WTC11 (cell line): Measurements from ENCODE around the gene AMACR. TPM values are rescaled to one million over a fixed set of nuclear protein-coding genes. Genes with fewer than 3 reads are reported as not detected.
"Not testable (repeated sequence)": the region's sequence is repeated elsewhere in the genome, so short reads cannot be mapped to it uniquely, and the experiment has no call there.

ENCODE experiments used
- ATAC-seq: fragments of 200-7000 bp; cut with Tn5 transposase; 2 replicates; pipeline ENCODE4 v1.10.0; 2021; ENCODE audit warnings: mild to moderate bottlenecking, moderate library complexity
- CTCF ChIA-PET: fragments of 300-600 bp; sonication (Branson Sonifier 250); formaldehyde crosslinking; loops from one replicate; lab custom pipeline; 2021; ENCODE audit warnings: antibody characterized with exemption; lab: Charles Lee
- POLR2A ChIA-PET: fragments of 350-600 bp; sonication (Branson Sonifier 250); formaldehyde crosslinking; loops from one replicate; lab custom pipeline; 2021; ENCODE audit warnings: antibody characterized with exemption; lab: Charles Lee
- DNase-seq: peaks from one replicate; pipeline ENCODE4 v3.0.0; 2021; ENCODE audit warnings: low spot score
- H3K27ac Mint-ChIP-seq: 2 replicates; pipeline ENCODE4 v1.8.0; 2021; ENCODE audit warnings: mixed read lengths
- H3K27me3 Mint-ChIP-seq: 2 replicates; pipeline ENCODE4 v1.8.0; 2021; ENCODE audit warnings: low read depth, mild to moderate bottlenecking, moderate library complexity, mixed read lengths
- H3K36me3 Mint-ChIP-seq: 2 replicates; pipeline ENCODE4 v1.8.0; 2021; ENCODE audit warnings: mixed read lengths
- H3K4me1 Mint-ChIP-seq: 2 replicates; pipeline ENCODE4 v1.8.0; 2022; ENCODE audit warnings: mixed read lengths
- H3K4me3 Mint-ChIP-seq: 2 replicates; pipeline ENCODE4 v1.8.0; 2021; ENCODE audit warnings: mild to moderate bottlenecking, moderate library complexity, mixed read lengths
- H3K9me3 Mint-ChIP-seq: 2 replicates; pipeline ENCODE4 v1.8.0; 2021; ENCODE audit warnings: mixed read lengths
- GTF2I ChIP-seq: fragments of 250-450 bp; sonication (Bioruptor Pico); conservative IDR thresholded peaks from 2 replicates; pipeline ENCODE4 v1.4.0; 2021; ENCODE audit warnings: mild to moderate bottlenecking
- KAT7 ChIP-seq: sonication (generic); formaldehyde crosslinking; IDR thresholded peaks from 2 replicates; pipeline ENCODE4 v1.8.1; 2023; ENCODE audit warnings: missing genetic modification reagents, mild to moderate bottlenecking, borderline replicate concordance
- NFE2L1 ChIP-seq: sonication (generic); formaldehyde crosslinking; IDR thresholded peaks from 2 replicates; pipeline ENCODE4 v1.8.1; 2023; ENCODE audit warnings: missing genetic modification reagents
- NR2C2 ChIP-seq: sonication (generic); formaldehyde crosslinking; IDR thresholded peaks from 2 replicates; pipeline ENCODE4 v1.8.0; 2022; ENCODE audit warnings: mild to moderate bottlenecking, missing genetic modification reagents
- NR3C1 ChIP-seq: sonication (generic); formaldehyde crosslinking; conservative IDR thresholded peaks from 2 replicates; pipeline ENCODE4 v1.8.1; 2023; ENCODE audit warnings: low read depth, mild to moderate bottlenecking, missing genetic modification reagents
- PREB ChIP-seq: sonication (generic); formaldehyde crosslinking; IDR thresholded peaks from 2 replicates; pipeline ENCODE4 v1.8.1; 2022; ENCODE audit warnings: mild to moderate bottlenecking, missing genetic modification reagents, moderate library complexity, borderline replicate concordance
- RORB ChIP-seq: fragments of 250-450 bp; sonication (Bioruptor Pico); IDR thresholded peaks from 2 replicates; pipeline ENCODE4 v1.9.0; 2021; ENCODE audit warnings: mild to moderate bottlenecking
- SOX15 ChIP-seq: fragments of 250-450 bp; sonication (Bioruptor Pico); IDR thresholded peaks from 2 replicates; pipeline ENCODE4 v1.9.0; 2021; ENCODE audit warnings: mild to moderate bottlenecking
- SP1 ChIP-seq: sonication (generic); formaldehyde crosslinking; conservative IDR thresholded peaks from 2 replicates; pipeline ENCODE4 v1.8.1; 2022; ENCODE audit warnings: missing genetic modification reagents
- TP53 ChIP-seq: sonication (generic); formaldehyde crosslinking; IDR thresholded peaks from 2 replicates; pipeline ENCODE4 v1.8.1; 2023; ENCODE audit warnings: mild to moderate bottlenecking, missing genetic modification reagents
- ZMAT4 ChIP-seq: fragments of 250-450 bp; sonication (Bioruptor Pico); IDR thresholded peaks from 2 replicates; pipeline ENCODE4 v1.9.0; 2021; ENCODE audit warnings: mild to moderate bottlenecking
- ZNF281 ChIP-seq: sonication (generic); formaldehyde crosslinking; IDR thresholded peaks from 2 replicates; pipeline ENCODE4 v1.8.0; 2023; ENCODE audit warnings: mild to moderate bottlenecking, missing genetic modification reagents
- ZNF423 ChIP-seq: fragments of 250-450 bp; sonication (Bioruptor Pico); IDR thresholded peaks from 2 replicates; pipeline ENCODE4 v2.1.2; 2022; ENCODE audit warnings: mild to moderate bottlenecking, moderate library complexity
- ZNF512 ChIP-seq: sonication (generic); formaldehyde crosslinking; IDR thresholded peaks from 2 replicates; pipeline ENCODE4 v1.8.1; 2022; ENCODE audit warnings: missing genetic modification reagents, borderline replicate concordance
- ZSCAN18 ChIP-seq: fragments of 250-450 bp; sonication (Bioruptor Pico); IDR thresholded peaks from 2 replicates; pipeline ENCODE4 v2.1.2; 2022; ENCODE audit warnings: mild to moderate bottlenecking, moderate library complexity
- total RNA-seq: library from RNA; stranded (reverse); gene quantifications from 3 replicates; pipeline ENCODE4 v1.2.3, GENCODE V29; 2021

AMACR gene
- total RNA-seq, 1 experiment from 2014 or later = 11.9 TPM

- CTCF ChIA-PET, H3K27ac Mint-ChIP-seq: not testable (repeated sequence)
Observed at GRCh38 chr5:34010146-34010545, 2.3 kb upstream of the AMACR start.

GRCh38 chr5:34009610-34010009, 1.8 kb upstream of the AMACR start:
- Mint-ChIP-seq H3K36me3 (peaks cover 9% of the 10 kb centered on the region; the same call in 1 of the 2 replicates), H3K27ac (no peak overlapping the region), H3K4me1 (peaks cover 18% of the 10 kb centered on the region), H3K27me3 (no peaks in the 10 kb centered on the region), H3K9me3 (peaks cover 9% of the 10 kb centered on the region), H3K4me3 (no peak overlapping the region)
- ATAC-seq (no peak), DNase-seq (no peak)
- POLR2A ChIA-PET = no interaction called here
- CTCF ChIA-PET = no interaction called here
- TF ChIP-seq SP1 (CRISPR knock-in tag) = no peak
- TF ChIP-seq NR2C2 (CRISPR knock-in tag) = no peak
- no peak for TF ChIP-seq GTF2I
- TF ChIP-seq NR3C1 (CRISPR knock-in tag) = no peak
- no peak for TF ChIP-seq ZSCAN18 (CRISPR knock-in tag)
- TF ChIP-seq NFE2L1 = no peak
- no peak for TF ChIP-seq PREB (CRISPR knock-in tag)
- no peak for TF ChIP-seq TP53 (CRISPR knock-in tag)
- no peak for TF ChIP-seq ZMAT4
- no peak for TF ChIP-seq SOX15 (CRISPR knock-in tag)
- TF ChIP-seq ZNF281 (CRISPR knock-in tag) = no peak

More at GRCh38 chr5:34010146-34010545, 2.3 kb upstream of the AMACR start:
- H3K4me3 Mint-ChIP-seq, ATAC-seq, H3K27me3 Mint-ChIP-seq, H3K9me3 Mint-ChIP-seq, H3K36me3 Mint-ChIP-seq, POLR2A ChIA-PET, DNase-seq: not testable (repeated sequence)
- peaks cover 18% of the 10 kb centered on the region for H3K4me1 Mint-ChIP-seq

- Mint-ChIP-seq H3K36me3 (peaks cover 11% of the 10 kb centered on the region), H3K4me3 (peak overlapping the region; percentile 83)
- CTCF ChIA-PET = interaction anchor here (0.8 to 1.7 kb wide), 5 partner anchors 11 to 420 kb away, joined by 3 to 10 read pairs (median 4); no protein-coding TSS in a partner anchor
- no peak for DNase-seq
- TF ChIP-seq KAT7 (CRISPR knock-in tag) (no peak), ZNF512 (CRISPR knock-in tag) (no peak), ZNF423 (CRISPR knock-in tag) (no peak), RORB (CRISPR knock-in tag) (no peak)
- TF ChIP-seq, all 79 proteins: peak for 0
- Mint-ChIP-seq H3K4me1 (peaks cover 18% of the 10 kb centered on the region), H3K27ac (peak overlapping the region; percentile 97), H3K27me3 (no peaks in the 10 kb centered on the region), H3K9me3 (peaks cover 6% of the 10 kb centered on the region)
- ATAC-seq = no peak
- POLR2A ChIA-PET = interaction anchor here (0.9 kb wide), 1 partner anchor 9 kb away, joined by 3 read pairs; no protein-coding TSS in a partner anchor
Observed at GRCh38 chr5:34008802-34009201, 952 bp upstream of the AMACR start.
